IPS-18a (cell line): ENCODE measurements around the gene PRR36.

Experiments used
- H3K27ac ChIP-seq: one replicate; pipeline ENCODE4 v1.5.1; 2013; ENCODE audit warnings: low read length
- H3K27me3 ChIP-seq: one replicate; pipeline ENCODE4 v1.6.1; 2013; ENCODE audit warnings: mild to moderate bottlenecking, low read length; ENCODE audit not compliant: control insufficient read depth, insufficient read depth
- H3K36me3 ChIP-seq: one replicate; pipeline ENCODE4 v1.6.1; 2013; ENCODE audit warnings: low read depth, low read length; ENCODE audit not compliant: control insufficient read depth
- H3K4me1 ChIP-seq: one replicate; pipeline ENCODE4 v1.6.1; 2013; ENCODE audit warnings: low read depth, low read length; ENCODE audit not compliant: control insufficient read depth
- H3K4me3 ChIP-seq: one replicate; pipeline ENCODE4 v1.5.1; 2013; ENCODE audit warnings: low read length
- H3K9ac ChIP-seq: one replicate; pipeline ENCODE4 v1.6.1; 2013; ENCODE audit warnings: mild to moderate bottlenecking, low read length, moderate library complexity
- H3K9me3 ChIP-seq: one replicate; pipeline ENCODE4 v1.6.1; 2013; ENCODE audit warnings: low read depth, low read length; ENCODE audit not compliant: control insufficient read depth

The PRR36 gene

DNA sequence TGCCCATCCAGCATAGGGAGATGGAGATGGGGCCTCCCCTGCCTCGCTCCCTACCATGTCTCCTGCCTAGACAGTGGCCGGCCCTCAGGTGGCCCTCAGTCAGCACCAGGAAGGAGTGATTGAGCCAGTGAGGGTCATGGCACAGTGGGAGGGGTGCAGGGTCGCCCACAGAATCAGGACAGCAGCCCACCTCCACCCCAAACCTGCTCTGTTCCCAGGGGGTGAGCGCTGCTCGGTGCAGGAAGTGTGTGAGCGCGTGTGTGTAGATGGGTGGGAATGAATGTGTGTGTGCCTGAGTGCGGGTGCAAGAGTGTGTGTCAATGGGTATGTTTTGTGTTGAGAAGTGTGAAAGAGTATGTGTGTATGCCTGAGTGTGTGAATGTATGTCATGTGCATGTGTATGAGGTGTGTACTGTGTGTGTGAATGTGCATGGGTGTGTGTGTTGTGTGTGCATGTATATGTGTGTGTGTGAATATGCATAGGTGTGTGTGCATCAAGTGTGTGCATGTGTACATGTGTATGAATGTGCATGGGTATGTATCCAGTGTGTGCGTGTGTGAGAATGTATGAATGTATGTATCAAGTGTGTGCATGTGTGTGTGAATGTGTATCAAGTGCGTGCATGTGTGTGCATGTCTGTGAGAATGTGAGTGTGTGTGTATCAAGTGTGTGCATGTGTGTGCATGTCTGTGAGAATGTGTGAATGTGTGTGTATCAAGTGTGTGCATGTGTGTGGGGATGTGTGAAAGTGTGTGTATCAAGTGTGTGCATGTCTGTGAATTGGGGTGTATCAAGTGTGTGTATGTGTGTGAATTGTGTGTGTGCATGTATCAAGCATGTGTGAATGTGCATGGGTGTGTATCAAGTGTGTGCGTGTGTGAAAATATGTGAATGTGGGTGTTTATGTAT lies 32.2 kb downstream of the PRR36 start:
- no peaks in the 10 kb centered on the region for H3K9me3 ChIP-seq
- H3K9ac ChIP-seq: no peak overlapping the region
- no peaks in the 10 kb centered on the region for H3K36me3 ChIP-seq
- peaks cover 5% of the 10 kb centered on the region for H3K27me3 ChIP-seq
- no peak overlapping the region for H3K4me3 ChIP-seq
- H3K27ac ChIP-seq: no peak overlapping the region
- no peaks in the 10 kb centered on the region for H3K4me1 ChIP-seq

DNA sequence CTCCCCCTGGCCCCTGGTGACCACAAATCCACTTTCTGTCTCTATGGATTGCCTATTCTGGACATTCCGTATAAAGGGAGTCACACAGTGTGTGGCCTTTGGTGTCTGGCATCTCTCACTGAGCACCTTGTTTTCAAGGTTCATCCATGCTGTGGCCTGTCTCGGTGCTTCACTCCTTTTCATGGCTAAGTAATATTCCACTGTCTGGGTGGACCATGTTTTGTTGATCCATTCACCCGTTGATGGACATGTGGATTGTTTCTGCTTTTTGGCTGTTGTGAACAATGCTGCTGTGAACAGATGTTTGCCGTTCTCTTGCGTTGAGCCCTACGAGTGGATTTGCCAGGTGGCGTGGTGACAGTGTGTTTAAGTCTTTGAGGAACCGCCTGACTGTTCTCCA lies 33.6 kb downstream of the PRR36 start:
- Histone ChIP-seq H3K9ac (no peak overlapping the region), H3K4me3 (no peak overlapping the region), H3K4me1 (no peaks in the 10 kb centered on the region), H3K36me3 (no peaks in the 10 kb centered on the region), H3K27ac (no peak overlapping the region), H3K27me3 (peaks cover 5% of the 10 kb centered on the region), H3K9me3 (no peaks in the 10 kb centered on the region)

DNA sequence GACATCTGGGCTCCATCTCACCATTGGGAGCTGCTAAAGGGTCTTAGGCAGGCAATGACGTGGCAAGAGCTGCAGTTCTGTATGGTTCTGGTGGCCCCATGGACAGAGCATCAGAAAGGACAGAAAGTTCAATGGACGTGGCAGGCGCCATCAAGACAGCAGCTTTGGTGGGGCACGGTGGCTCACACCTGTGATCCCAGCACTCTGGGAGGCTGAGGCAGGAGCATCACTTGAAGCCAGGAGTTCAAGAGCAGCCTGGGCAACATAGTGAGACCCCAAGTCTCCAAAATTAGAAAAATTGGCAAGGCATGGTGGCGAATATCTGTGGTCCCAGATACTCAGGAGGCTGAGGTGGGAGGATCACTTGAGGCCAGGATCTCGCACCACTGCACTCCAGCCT lies 34.7 kb downstream of the PRR36 start:
- H3K9ac ChIP-seq: no peak overlapping the region
- H3K27me3 ChIP-seq: peaks cover 5% of the 10 kb centered on the region
- H3K27ac ChIP-seq: no peak overlapping the region
- H3K4me1 ChIP-seq: no peaks in the 10 kb centered on the region
- H3K36me3 ChIP-seq: no peaks in the 10 kb centered on the region
- no peak overlapping the region for H3K4me3 ChIP-seq
- H3K9me3 ChIP-seq: no peaks in the 10 kb centered on the region

DNA sequence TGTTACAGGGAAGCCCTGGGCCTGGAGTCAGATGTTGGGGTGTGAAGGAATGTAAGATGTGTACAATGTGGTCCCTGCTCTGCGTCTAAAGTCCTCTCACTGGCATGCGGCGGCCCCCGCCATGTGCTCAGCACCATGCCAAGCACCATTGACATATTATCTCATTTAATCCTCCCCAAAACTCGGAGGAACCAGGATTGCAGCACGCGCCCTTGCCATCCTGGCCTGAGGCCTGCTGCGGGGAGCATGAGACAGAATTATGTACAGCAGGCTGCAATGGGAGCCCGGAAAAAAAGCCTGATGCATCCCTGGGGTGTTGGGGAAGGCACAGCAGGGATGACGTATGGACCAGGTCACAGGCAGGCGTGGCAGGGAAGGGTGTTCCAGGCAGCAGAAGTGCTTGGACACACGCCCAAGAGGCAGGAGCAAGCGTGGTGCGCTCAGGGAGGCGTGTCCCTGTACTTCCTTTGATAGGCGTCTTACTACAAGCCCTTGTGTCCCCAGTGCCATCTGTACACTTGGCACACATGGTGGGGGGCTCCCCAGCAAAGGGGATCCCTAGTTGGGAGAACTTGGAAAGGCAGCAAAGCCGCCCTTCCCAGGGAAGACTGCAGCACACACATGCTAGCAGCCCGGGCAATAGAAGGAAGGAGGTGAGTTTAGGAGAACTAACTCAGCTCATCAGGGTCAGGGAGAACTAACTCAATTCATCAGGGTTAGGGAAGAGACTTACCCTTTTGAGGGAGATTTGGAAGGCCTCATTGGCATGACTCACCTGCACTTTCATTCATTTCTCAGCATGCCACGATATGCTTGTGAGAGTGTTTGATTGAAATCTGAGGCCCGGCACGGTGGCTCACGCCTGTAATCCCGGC lies 40.7 kb downstream of the PRR36 start:
- H3K4me3 ChIP-seq: no peak overlapping the region
- no peaks in the 10 kb centered on the region for H3K36me3 ChIP-seq
- peaks cover 5% of the 10 kb centered on the region for H3K27me3 ChIP-seq
- no peak overlapping the region for H3K9ac ChIP-seq
- no peak overlapping the region for H3K27ac ChIP-seq
- H3K4me1 ChIP-seq: peaks cover 4% of the 10 kb centered on the region
- no peaks in the 10 kb centered on the region for H3K9me3 ChIP-seq

DNA sequence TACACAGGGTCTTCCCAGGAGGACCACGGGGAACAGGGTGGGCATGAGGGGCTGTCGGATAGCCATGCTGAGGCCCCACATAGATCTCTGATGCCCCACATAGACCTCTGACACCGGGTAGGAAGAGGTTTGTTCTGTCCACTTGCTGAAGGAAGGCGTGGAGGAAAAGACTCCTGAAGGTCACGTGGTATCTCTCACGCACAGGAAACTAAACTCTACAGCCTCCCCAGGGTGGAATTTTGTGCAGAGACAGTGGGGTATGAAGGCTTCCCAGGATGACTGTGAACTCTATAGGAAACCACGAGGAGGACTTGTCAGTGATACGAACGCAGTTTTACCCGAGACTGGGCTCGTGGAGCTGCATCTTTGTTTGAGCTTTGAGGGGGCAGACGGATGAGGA lies 41.4 kb downstream of the PRR36 start:
- Histone ChIP-seq H3K36me3 (no peaks in the 10 kb centered on the region), H3K4me1 (peaks cover 4% of the 10 kb centered on the region), H3K9me3 (no peaks in the 10 kb centered on the region), H3K27ac (no peak overlapping the region), H3K4me3 (no peak overlapping the region), H3K9ac (no peak overlapping the region), H3K27me3 (peaks cover 10% of the 10 kb centered on the region)

DNA sequence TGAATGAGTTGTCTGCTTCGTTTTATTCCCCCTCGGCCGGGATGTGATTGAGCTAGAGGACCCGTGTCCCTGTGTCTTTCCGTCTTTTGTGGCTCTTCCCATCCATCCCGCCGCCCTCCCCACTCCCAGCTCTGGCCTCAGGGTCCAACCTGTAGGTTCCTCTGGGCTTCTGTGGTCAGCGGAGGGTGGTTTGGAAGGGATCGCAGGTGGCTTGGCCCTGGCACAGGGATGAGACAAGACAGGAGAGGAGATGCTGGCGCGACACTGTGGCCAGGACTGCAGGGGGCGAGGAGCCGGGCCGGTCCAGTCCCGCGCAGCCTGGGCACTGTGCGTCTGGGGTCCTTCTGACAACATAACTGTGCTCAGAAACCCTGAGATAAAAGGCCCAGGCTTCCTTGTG lies 42.2 kb downstream of the PRR36 start:
- H3K9ac ChIP-seq: no peak overlapping the region
- no peak overlapping the region for H3K4me3 ChIP-seq
- H3K27me3 ChIP-seq: peaks cover 17% of the 10 kb centered on the region
- no peaks in the 10 kb centered on the region for H3K9me3 ChIP-seq
- no peaks in the 10 kb centered on the region for H3K36me3 ChIP-seq
- no peak overlapping the region for H3K27ac ChIP-seq
- H3K4me1 ChIP-seq: peaks cover 4% of the 10 kb centered on the region

DNA sequence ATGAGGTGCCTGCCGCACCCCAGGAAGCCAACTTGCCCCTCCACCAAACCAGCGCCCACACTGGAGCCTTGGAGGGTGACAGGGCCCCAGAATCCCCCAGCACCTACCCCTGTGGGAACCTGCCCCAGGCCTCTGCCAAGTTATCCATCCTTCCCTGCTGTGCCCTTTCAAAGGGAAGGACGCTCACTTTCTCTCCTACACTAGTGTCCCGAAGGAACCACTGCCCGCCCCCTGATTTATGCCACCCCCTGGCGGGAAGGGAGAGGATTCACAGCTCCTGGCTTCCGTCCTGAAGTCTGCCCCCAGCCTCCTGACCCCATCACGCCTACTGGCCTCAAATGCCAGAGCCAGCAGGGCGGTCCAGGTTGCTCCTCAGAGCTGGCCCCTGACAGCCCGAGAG lies 42.7 kb downstream of the PRR36 start:
- Histone ChIP-seq H3K9ac (no peak overlapping the region), H3K4me3 (no peak overlapping the region), H3K27me3 (peaks cover 17% of the 10 kb centered on the region), H3K36me3 (no peaks in the 10 kb centered on the region), H3K27ac (no peak overlapping the region), H3K4me1 (peaks cover 4% of the 10 kb centered on the region), H3K9me3 (no peaks in the 10 kb centered on the region)

DNA sequence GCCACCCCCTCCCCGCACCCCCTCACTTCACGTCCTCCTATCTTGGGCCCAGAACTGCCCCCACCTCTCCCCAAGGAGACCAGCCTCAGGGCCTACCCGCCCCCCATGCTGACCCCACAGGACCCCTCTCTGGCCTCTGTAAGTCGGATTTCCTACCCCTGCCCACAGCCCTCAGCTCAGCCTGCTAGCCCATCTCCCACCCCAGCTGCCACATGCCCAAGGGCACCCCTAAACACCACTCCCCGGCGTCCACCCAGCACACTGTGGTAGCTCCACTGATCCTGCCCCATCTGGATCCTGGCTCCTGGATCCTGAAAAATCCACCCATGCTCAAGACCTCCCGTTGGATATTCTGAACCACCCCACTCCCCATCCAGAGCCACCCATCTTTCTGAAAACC lies 43.4 kb downstream of the PRR36 start:
- H3K4me1 ChIP-seq: peaks cover 4% of the 10 kb centered on the region
- no peak overlapping the region for H3K9ac ChIP-seq
- H3K36me3 ChIP-seq: no peaks in the 10 kb centered on the region
- no peak overlapping the region for H3K27ac ChIP-seq
- peaks cover 17% of the 10 kb centered on the region for H3K27me3 ChIP-seq
- H3K9me3 ChIP-seq: no peaks in the 10 kb centered on the region
- H3K4me3 ChIP-seq: no peak overlapping the region

DNA sequence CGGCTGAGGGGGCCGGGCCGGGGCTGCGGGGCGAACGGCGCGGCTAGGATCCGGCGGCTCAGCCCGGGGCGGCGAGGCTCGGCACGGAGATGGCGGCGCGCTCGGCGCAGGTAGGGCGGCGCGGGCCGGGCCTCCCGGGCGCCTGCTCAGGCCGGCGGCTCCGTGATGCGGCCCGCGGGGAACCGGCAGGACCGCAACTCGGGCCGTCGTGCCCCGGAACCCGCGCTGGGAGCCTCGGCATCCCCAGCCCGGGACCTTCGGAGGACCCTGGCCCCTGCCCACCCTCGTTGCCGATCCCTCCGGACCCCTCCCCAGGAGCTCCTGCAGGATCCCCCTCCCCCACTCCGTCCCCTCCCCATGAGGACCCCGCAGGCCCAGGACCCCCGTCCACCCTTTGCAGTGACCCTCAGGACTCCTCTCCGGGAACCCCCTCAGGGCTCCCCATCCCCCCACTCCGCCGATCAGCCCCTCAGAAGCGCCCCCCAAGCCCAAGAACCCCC lies 43.9 kb downstream of the PRR36 start:
- H3K4me1 ChIP-seq: peaks cover 4% of the 10 kb centered on the region
- H3K4me3 ChIP-seq: peak overlapping the region; percentile 40
- no peak overlapping the region for H3K27ac ChIP-seq
- no peaks in the 10 kb centered on the region for H3K9me3 ChIP-seq
- H3K9ac ChIP-seq: no peak overlapping the region
- no peaks in the 10 kb centered on the region for H3K36me3 ChIP-seq
- H3K27me3 ChIP-seq: peaks cover 17% of the 10 kb centered on the region

DNA sequence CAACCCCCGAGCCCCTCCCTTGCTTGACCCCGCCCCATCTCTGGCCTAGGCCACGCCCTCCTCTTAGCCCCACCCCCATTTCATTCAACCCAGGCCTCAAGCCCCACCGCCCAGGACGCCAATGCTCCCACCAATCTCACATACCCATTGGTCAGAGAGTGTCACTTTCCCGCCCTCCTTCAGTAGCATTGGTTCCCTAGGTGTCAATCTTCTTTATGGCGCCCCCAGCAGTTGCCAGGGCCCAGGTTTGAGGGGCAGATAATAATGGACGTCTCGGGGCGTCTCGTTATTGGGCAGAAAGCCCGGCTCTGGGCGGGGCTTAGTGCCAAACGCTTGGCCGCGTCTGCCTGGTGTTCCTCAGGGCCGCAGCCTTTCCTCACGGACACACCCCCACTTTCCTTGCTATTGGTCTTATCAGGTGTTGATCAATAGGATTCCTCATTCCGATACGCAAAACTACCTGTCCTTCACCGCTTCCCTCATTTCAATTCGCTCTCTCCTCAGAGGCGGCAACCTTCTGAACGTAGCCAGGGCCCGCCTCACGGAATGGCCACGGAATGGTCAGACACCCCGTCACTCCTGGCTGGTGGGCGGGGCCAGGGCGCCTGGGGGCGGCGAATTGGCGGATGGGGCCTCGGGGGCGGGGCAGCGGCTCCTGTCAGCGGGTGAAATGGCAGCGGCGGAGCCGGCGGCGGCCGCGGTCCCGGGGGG lies 44.5 kb downstream of the PRR36 start, which contains the start of gene EVI5L:
EVI5L (plus strand) TSS at position 658 of the 711 bp plus-strand sequence. CDS start 16,325 bp downstream, outside the sequence.
- no peak within 1 kb of the TSS for H3K9ac ChIP-seq
- H3K4me3 ChIP-seq: peak within 1 kb of the TSS; percentile 66
- no peaks in the 10 kb centered on the region for H3K36me3 ChIP-seq
- H3K27me3 ChIP-seq: peaks cover 17% of the 10 kb centered on the region
- H3K27ac ChIP-seq: no peak within 1 kb of the TSS
- H3K4me1 ChIP-seq: peaks cover 4% of the 10 kb centered on the region
- H3K9me3 ChIP-seq: no peaks in the 10 kb centered on the region

DNA sequence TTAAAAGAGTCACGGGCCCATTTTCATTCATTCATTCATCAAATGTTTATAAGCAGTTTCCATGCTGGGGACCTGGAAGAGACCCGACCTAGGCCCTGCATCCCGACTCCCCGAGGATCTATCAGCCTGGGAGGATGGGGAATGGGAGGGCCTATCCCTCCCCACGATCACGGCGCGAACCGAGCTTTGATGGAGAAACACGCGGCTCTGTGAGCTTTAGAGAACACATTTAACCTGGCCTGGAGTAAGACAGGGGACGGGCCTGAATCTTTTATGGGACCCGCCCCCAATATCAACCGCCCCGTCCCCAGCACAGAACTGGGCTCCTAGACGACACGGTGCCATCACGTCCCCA lies 45.0 kb downstream of the PRR36 start:
- Histone ChIP-seq H3K27ac (no peak overlapping the region), H3K9me3 (no peaks in the 10 kb centered on the region), H3K36me3 (no peaks in the 10 kb centered on the region), H3K27me3 (peaks cover 17% of the 10 kb centered on the region), H3K9ac (no peak overlapping the region), H3K4me1 (peaks cover 4% of the 10 kb centered on the region), H3K4me3 (peak overlapping the region; percentile 66)
